Right ventricle myocardium superior (tissue), 1 donor: ENCODE results near the gene RFTN2. TPM values are rescaled to one million over a fixed set of nuclear protein-coding genes. Genes with fewer than 3 reads are reported as not detected.
A peak's percentile ranks its signal among the peaks of the same experiment; 100 is the strongest.
"Not testable (repeated sequence)": the region's sequence is repeated elsewhere in the genome, so short reads cannot be mapped to it uniquely, and the experiment has no call there.

Source experiments
- ATAC-seq: fragments of 200-7000 bp; cut with Tn5 transposase; one replicate; pipeline ENCODE4 v1.9.1; 2020; ENCODE audit warnings: mild to moderate bottlenecking; ENCODE audit not compliant: poor library complexity
- DNase-seq: peaks from one replicate; pipeline ENCODE4 v3.0.0-alpha.2; 2020
- intact Hi-C: fragments of 100-400 bp; cut with DNase I; formaldehyde crosslinking; loops from one replicate; pipeline ENCODE4 v1.11.2; 2022
- total RNA-seq: library from RNA; stranded (reverse); fragmentation: NEBNext Ultra II Directional; extraction: Animal tissue kit (Norgen Biotek cat#: 25700); gene quantifications from one replicate; pipeline ENCODE4 v1.2.1, GENCODE V29; 2021
- donor health status: DM: no; HTN: yes; CAD: no; lungs with severe emphysema.

RFTN2 gene
- total RNA-seq, 1 donor from 2014 or later = 4.4 TPM

GRCh38 chr2:197626965-197627625, 48.3 kb downstream of the RFTN2 start:
- ATAC-seq = no peak
- no peak for DNase-seq
- intact Hi-C loops = no loop called here

DNA sequence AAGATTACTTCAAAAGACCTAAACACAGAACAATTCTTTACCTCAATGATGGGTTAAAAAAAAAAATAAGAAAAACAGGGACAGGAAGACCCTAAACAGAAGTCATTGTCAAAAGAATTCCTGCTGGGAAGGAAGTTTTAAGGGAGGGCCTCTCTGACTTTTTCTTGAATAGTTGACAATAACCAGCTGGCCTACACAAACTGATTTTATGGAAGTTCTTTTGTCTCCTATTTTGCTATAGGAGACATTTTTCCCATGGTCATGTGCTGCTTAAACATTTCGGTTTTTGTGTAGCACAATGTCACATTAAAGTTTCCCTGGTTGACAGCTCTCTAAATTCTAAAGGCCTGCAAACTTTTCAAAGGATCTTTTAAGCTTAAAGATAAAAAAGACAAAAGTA, 55.3 kb downstream of the RFTN2 start:
- ATAC-seq = no peak
- no peak for DNase-seq
- intact Hi-C loops = no loop called here

DNA sequence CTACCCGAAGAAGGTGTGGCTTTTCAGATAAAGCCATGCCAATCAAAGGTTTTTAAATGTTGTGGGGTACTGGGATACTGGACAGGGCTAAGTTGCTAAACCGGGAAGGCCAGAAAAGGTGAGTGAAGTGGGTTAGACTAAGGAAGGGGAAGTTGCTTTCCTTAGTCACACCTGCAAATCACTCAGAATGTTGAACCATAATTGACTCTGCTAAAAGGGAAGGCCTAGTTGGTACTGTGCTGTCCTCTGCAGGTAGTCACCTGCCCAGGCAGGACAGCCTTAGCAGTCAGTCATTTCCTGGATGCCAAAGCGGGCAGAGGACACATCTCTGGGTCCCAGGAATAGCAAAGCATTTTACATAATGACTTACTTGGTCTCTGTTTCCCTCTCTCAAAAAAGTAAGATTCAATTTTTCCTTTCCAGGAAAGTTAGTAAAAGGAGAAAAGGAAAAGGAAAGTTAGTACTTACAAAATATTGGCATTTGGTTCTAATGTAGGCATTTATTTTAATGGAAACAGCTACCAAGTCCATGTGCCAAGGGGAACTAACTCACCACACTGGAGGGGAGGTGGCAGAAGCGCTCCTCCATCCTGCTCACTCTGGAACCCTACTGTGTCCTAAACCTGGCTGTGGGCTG, 60.3 kb downstream of the RFTN2 start:
- ATAC-seq (no peak), DNase-seq (no peak)
- intact Hi-C loops = no loop called here

DNA sequence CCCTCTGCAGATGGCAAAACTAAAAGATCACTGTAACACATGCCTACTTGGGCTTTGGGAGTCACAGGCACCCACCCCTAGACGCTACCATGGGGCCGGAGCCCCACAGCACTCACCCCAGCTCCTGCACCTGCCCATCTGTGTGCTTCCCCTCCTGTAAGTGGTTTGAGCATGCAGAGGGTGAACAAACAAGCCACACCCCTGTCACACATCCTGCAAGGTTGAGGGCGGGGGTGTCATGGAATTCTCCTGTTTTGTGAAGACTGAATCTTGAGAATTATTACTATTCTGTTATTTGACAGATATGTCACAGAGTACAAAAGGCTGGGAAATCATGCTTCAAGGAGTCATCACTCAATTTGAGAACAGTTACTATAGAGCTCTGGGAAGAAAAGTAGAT, 60.9 kb downstream of the RFTN2 start:
- intact Hi-C loops = no loop called here
- DNase-seq (no peak), ATAC-seq (no peak)

GRCh38 chr2:197613509-197613987, 61.8 kb downstream of the RFTN2 start:
- no peak for DNase-seq
- no peak for ATAC-seq
- intact Hi-C loops = no loop called here

DNA sequence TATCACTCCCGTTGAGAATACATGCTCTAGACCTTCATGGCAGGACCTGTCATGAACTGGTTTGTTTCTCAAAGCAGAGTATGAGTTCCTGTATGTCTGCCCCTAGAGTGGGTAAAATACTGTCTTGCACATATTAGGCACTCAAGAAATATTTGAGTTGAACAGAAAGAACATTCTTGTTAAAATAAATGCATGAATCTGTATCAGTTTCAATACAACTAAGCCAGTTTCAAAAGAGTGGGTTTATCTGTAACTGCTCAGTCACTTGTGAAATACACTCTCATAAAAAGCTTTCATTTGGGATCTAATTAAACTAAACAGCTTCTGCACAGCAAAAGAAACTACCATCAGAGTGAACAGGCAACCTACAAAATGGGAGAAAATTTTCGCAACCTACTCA, 69.2 kb downstream of the RFTN2 start:
- ATAC-seq (no peak), DNase-seq (no peak)
- intact Hi-C loops = no loop called here

GRCh38 chr2:197604117-197604860, 71.1 kb downstream of the RFTN2 start:
- intact Hi-C loops = no loop called here

DNA sequence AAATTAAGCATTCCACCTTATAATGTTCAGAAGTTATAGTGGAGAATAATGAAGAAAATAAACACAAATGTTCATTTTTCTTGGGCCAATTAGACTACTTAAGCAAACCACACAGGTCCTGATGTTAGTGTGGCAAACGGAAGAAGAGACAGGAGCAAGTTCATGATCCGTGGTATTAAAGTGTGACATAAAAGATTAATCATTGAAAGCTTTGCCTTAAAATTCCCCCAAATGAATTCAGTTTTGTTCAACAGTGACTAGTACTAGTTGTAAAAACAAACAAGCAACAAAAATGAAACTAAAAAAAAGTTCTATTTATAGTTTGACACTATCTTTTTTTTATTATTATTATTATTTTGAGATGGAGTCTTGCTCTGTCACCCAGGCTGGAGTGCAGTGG, 73.7 kb downstream of the RFTN2 start:
- no peak for DNase-seq
- intact Hi-C loops = no loop called here
- no peak for ATAC-seq

More at GRCh38 chr2:197604117-197604860, 71.1 kb downstream of the RFTN2 start:
- ATAC-seq (no peak), DNase-seq (no peak)

DNA sequence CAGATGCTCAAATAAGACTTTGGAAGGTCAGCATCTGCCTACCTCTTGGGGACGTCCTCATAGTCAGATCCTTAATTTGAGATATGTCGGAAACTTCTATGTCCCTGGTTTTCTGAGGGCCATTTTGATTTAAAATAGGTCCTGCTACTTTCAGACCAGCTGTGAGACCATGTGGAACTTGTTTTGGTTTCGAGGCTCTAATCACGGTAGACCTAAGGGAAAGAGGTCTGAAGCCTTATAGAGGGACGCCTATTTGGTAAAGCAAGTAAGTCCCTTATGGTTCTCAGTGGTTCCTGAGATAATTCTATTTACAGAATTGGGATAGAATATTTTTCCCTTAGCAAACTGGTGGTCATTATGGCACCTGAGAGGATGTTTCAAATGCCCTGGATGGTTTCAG, 75.1 kb downstream of the RFTN2 start:
- intact Hi-C loops = no loop called here
- DNase-seq = no peak

DNA sequence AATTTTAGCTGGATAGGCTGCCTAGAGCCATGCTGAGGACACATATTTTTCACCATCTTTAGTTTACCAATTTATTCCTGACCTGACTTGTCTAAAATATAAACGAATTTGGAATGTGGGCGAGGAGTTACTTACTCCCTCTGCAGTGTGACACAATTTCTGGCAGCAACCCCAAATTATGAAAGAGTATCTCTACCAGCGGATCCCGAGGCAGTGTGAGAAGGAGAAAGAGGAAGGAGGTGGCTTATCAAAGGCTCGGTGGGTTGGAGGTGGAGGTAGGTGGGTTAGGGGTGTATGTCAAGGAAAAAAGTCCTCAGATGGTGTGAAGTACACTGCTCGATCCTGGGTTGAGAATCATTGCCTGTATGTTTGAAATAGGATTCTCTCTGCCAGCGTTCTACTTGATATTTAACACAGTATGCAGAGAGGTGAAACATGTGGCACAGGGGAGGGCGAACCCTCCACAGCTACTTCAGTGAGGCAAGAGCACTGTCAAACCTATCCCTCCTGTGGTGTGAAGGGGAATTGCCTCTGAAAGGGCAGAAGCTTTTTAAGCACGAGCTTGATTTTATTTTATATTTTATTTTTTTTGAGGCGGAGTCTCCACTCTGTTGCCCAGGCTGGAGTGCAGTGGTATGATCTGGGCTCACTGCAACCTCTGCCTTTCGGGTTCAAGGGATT, 76.0 kb downstream of the RFTN2 start:
- ATAC-seq (peak; percentile 66), DNase-seq (no peak)
- intact Hi-C loops = no loop called here

More for the DNA sequence above, 75.1 kb downstream of the RFTN2 start:
- ATAC-seq = no peak

DNA sequence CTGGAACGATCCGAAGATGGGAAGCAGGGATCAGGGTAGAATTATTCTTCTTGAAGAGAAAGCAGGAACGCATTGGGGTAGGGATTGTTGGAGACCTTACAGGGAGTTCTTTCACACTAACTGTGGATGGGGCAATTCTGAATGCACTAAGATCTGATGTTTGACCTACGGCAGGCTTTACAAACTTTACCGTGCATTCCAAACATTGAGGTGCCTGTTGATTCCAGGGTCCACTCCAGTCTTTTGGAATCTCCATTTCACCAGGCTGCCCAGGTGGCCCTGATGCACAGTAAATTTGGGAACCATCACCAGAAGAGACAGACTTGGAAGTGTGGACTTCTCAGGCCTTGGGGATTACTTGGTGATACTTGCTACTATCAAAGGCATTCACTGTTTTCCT, 76.9 kb downstream of the RFTN2 start:
- no peak for DNase-seq
- ATAC-seq = no peak

GRCh38 chr2:197597166-197597565, 78.2 kb downstream of the RFTN2 start:
- intact Hi-C loops = no loop called here
- no peak for DNase-seq
- no peak for ATAC-seq

More for the DNA sequence above, 76.9 kb downstream of the RFTN2 start:
- intact Hi-C loops = no loop called here

DNA sequence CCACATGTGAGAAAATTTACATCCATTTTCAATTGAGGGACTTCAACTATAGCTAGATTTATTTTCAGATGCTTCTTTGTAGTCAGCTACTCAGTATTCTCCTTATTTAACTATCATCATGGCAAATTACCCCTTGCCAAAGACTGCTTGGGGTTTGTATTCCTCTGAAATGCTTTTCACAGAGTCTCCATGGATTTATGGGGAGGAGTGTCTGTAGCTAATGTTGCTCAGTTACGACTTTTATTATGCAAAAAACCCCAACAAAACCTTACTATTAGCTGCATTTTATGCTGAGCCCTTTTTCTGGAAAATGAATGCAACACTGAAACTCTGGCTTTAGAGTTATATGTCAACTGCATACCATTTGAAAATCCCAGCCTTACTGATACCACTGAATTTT, 78.6 kb downstream of the RFTN2 start:
- no peak for ATAC-seq
- DNase-seq = no peak
- intact Hi-C loops = no loop called here

DNA sequence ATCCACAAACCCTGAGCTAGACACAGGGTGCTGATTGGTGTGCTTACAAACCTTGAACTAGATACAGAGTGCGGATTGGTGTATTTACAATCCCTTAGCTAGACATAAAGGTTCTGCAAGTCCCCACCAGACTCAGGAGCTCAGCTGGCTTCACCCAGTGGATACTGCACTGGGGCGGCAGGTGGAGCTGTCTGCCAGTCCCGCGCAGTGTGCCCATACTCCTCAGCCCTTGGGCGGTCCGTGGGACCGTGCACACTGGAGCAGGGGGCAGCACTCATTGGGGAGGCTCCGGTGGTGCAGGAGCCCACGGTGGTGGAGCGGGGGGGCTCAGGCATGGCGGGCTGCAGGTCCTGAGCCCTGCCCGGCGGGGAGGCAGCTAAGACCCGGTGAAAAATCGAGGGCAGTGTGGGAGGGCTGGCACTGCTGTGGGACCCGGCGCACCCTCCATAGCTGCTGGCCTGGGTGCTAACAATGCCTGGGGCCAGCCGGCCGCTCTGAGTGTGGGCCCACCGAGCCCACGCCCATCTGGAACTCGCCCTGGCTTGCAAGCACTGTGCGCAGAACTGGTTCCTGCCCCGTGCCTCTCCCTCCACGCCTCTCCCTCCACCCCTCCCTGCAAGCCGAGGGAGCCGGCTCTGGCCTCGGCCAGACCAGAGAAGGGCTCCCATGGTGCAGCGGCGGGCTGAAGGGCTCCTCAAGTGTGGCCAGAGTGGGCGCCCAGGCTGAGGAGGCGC, 83.9 kb downstream of the RFTN2 start:
- intact Hi-C loops = no loop called here
- ATAC-seq (no peak), DNase-seq (no peak)

DNA sequence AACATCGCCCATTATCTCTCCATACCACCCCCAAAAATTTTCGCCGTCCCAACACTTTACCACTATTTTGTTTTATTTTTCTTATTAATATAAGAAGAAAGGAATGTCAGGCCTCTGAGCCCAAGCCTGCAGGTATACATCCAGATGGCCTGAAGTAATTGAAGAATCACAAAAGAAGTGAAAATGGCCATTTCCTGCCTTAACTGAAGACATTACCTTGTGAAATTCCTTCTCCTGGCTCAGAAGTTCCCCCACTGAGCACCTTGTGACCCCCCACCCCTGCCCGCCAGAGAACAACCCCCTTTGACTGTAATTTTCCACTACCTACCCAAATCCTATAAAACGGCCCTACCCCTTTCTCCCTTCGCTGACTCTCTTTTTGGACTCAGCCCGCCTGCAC, 88.1 kb downstream of the RFTN2 start:
- DNase-seq, intact Hi-C loops, ATAC-seq: not testable (repeated sequence)

GRCh38 chr2:197580166-197580565, 95.2 kb downstream of the RFTN2 start:
- intact Hi-C loops, ATAC-seq, DNase-seq: not testable (repeated sequence)

DNA sequence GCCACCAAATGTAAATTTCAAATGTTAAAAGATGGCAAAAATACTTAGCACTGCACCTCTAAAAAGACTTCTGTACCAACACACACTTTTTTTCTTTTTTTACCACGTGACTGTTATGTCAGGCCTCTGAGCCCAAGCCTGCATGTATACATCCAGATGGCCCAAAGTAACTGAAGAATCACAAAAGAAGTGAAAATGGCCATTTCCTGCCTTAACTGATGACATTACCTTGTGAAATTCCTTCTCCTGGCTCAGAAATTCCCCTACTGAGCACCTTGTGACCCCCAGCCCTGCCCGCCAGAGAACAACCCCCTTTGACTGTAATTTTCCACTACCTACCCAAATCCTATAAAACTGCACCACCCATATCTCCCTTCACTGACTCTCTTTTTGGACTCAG, 97.1 kb downstream of the RFTN2 start:
- DNase-seq, intact Hi-C loops, ATAC-seq: not testable (repeated sequence)

- DNase-seq (no peak), ATAC-seq (peak; percentile 60)
Measured at GRCh38 chr2:197577446-197577845, 97.9 kb downstream of the RFTN2 start.

GRCh38 chr2:197576631-197577030, 98.8 kb downstream of the RFTN2 start:
- intact Hi-C loops = no loop called here
- DNase-seq = no peak

More at GRCh38 chr2:197577446-197577845, 97.9 kb downstream of the RFTN2 start:
- intact Hi-C loops = no loop called here

More at GRCh38 chr2:197576631-197577030, 98.8 kb downstream of the RFTN2 start:
- peak; percentile 83 for ATAC-seq
